ENCODE data around the gene CNTN2.

- TF ChIP-seq POLR2A (IDR thresholded peaks at IDR 0.05; ENCODE audit: control extremely low read depth in 1 of 2, low read depth in 2 of 2, low read length in 2 of 2) (no peak), MAX (IDR thresholded peaks at IDR 0.05) (no peak), CTCF (IDR thresholded peaks at IDR 0.05; ENCODE audit: control extremely low read depth in 1 of 3, insufficient read depth in 1 of 3, low read depth in 1 of 3, low read length in 3 of 3) (no peak), CHD2 (IDR thresholded peaks at IDR 0.05; ENCODE audit: low read length) (no peak), JUND (IDR thresholded peaks at IDR 0.05; ENCODE audit: low read length) (no peak), EZH2 (IDR thresholded peaks at IDR 0.05; ENCODE audit: low read depth, low read length, severe bottlenecking) (no peak), FOSL1 (IDR thresholded peaks at IDR 0.05; ENCODE audit: insufficient read depth, low read depth, low read length) (no peak), USF2 (IDR thresholded peaks at IDR 0.05; ENCODE audit: low read length) (no peak), CEBPB (IDR thresholded peaks at IDR 0.05; ENCODE audit: low read depth, low read length) (no peak), SP1 (IDR thresholded peaks at IDR 0.05; ENCODE audit: low read depth, low read length) (no peak), RFX5 (IDR thresholded peaks at IDR 0.05; ENCODE audit: borderline replicate concordance, low read depth, low read length) (no peak), HDAC6 (IDR thresholded peaks at IDR 0.05; ENCODE audit: low read depth, low read length) (no peak), BRCA1 (IDR thresholded peaks at IDR 0.05; ENCODE audit: low read depth, low read length) (no peak)
These were observed 14.1 kb downstream of the CNTN2 start for GRCh38 chr1:205056956-205057568.

All from H1 (cell line).